ENCODE results near the gene HGF. TPM values are rescaled to one million over a fixed set of nuclear protein-coding genes. Genes with fewer than 3 reads are reported as not detected.

The HGF gene
- total and polyA plus RNA-seq, 2 of the 13 experiments (the other 11 are each of a cell fraction or from before 2014, with no cell fraction given): not detected

DNA sequence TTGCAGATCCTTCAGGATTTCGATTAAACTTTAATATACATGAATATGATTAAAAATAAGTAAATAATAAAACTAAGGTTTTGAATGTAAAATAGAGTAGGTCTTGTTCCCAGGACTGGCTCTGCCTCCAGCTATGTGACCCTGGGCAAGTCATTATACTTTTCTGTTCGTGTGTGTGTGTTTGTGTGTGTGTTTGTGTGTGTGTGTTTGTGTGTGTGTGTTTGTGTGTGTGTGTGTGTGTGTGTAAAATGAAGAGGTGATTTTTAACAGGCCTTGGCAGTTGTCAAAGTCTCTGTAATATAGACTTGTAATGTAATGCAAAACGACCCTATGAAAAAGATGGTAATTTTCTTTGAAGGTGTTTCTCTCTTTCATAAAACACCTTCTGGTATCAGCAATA, 79.2 kb downstream of the HGF start (continued):
- TF ChIP-seq ZFY (CRISPR knock-in tag; IDR thresholded peaks at IDR 0.05): no peak
- no peak for TF ChIP-seq RXRB (CRISPR knock-in tag; IDR thresholded peaks at IDR 0.05; ENCODE audit: borderline replicate concordance)

DNA sequence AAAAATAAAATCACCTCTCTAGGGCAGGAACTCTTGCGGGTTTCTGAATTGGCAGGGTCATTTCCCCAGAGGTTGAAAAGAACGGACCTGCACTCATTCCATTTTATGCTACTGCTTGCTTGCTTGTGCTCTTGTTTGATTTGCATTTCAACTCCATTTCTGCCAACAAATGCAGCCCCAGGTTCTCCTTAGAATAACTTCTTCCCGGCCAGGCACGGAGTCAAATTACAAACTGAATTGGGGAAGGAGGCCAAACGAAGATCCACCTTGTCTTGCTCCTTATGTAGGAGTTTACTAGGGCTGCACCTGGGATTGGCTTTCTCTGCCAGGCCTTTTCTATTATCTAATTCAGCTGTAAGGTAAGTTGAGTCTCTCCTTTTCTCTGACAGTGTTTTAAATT, 79.6 kb downstream of the HGF start:
- in situ Hi-C loops (cut with HindIII; ENCODE audit: extremely low pct_ligation_motif_present, low pct_unique_long_range_greater_than_20kb): no loop called here
- ATAC-seq (no peak), FAIRE-seq (no peak), DNase-seq (ENCODE audit: low spot score) (no peak)
- intact Hi-C loops (cut with micrococcal nuclease; ENCODE audit: unreplicated experiment): no loop called here
- Histone ChIP-seq H3K4me1 (ENCODE audit: insufficient read depth, low read length) (no peaks in the 10 kb centered on the region), H3K4me3 (replicated peaks in 1 of 3; ENCODE audit: insufficient read depth in 1 of 3, low read depth in 2 of 3, low read length in 3 of 3) (no peak overlapping the region), H3K27me3 (ENCODE audit: control insufficient read depth in 1 of 2, insufficient read depth in 2 of 2, low read length in 2 of 2) (no peaks in the 10 kb centered on the region), H3K9me3 (ENCODE audit: low read length) (no peaks in the 10 kb centered on the region), H3K36me3 (replicated peaks in 1 of 2; ENCODE audit: control insufficient read depth in 1 of 2, insufficient read depth in 2 of 2, low read length in 2 of 2) (no peaks in the 10 kb centered on the region), H4K20me1 (ENCODE audit: insufficient read depth, low read length) (no peaks in the 10 kb centered on the region), H3K79me2 (ENCODE audit: insufficient read depth, low read length) (no peaks in the 10 kb centered on the region), H2AFZ (ENCODE audit: low read length) (no peak overlapping the region), H3K4me2 (ENCODE audit: low read depth, low read length) (no peak overlapping the region), H3K9ac (ENCODE audit: insufficient read depth, low read depth, low read length) (no peak overlapping the region), H3K27ac (ENCODE audit: extremely low read length, insufficient read depth, low read length) (no peak overlapping the region)
- no TSS peak for BruUV-seq (replicated peaks)
- POLR2A ChIA-PET: no interaction called here
- 3% methylated on average over 5 of the region's 5 CpGs for WGBS (ENCODE audit: low lambda C conversion rate)
- CTCF ChIA-PET (ENCODE audit: low intra/inter-chr PET ratio, low total read pairs): no interaction called here
- TF ChIP-seq DPF2 (CRISPR knock-in tag; IDR thresholded peaks at IDR 0.05; ENCODE audit: borderline replicate concordance, low read depth) (no peak), ZNF180 (CRISPR knock-in tag; IDR thresholded peaks at IDR 0.05; ENCODE audit: borderline replicate concordance, low read depth) (no peak), ELF1 (CRISPR knock-in tag; IDR thresholded peaks at IDR 0.05) (no peak), ZNF44 (CRISPR knock-in tag; IDR thresholded peaks at IDR 0.05) (no peak), EEA1 (CRISPR knock-in tag; IDR thresholded peaks at IDR 0.05; ENCODE audit: borderline replicate concordance) (no peak), ZNF367 (CRISPR knock-in tag; IDR thresholded peaks at IDR 0.05; ENCODE audit: borderline replicate concordance) (no peak), ZNF841 (CRISPR knock-in tag; IDR thresholded peaks at IDR 0.05; ENCODE audit: borderline replicate concordance) (no peak), ZNF75D (CRISPR knock-in tag; IDR thresholded peaks at IDR 0.05; ENCODE audit: borderline replicate concordance) (no peak), SAP130 (CRISPR knock-in tag; IDR thresholded peaks at IDR 0.05; ENCODE audit: low read depth) (no peak), FOXO1 (CRISPR knock-in tag; IDR thresholded peaks at IDR 0.05) (no peak), SOX13 (IDR thresholded peaks at IDR 0.05) (no peak), SOX13 (CRISPR knock-in tag; conservative IDR thresholded peaks at IDR 0.05 in 1 of 2, IDR thresholded peaks at IDR 0.05 in 1 of 2) (no peak)
- TF ChIP-seq, protein P1, sequence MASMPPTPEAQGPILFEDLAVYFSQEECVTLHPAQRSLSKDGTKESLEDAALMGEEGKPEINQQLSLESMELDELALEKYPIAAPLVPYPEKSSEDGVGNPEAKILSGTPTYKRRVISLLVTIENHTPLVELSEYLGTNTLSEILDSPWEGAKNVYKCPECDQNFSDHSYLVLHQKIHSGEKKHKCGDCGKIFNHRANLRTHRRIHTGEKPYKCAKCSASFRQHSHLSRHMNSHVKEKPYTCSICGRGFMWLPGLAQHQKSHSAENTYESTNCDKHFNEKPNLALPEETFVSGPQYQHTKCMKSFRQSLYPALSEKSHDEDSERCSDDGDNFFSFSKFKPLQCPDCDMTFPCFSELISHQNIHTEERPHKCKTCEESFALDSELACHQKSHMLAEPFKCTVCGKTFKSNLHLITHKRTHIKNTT (CRISPR knock-in tag; IDR thresholded peaks at IDR 0.05): no peak
- TF ChIP-seq, protein P2, sequence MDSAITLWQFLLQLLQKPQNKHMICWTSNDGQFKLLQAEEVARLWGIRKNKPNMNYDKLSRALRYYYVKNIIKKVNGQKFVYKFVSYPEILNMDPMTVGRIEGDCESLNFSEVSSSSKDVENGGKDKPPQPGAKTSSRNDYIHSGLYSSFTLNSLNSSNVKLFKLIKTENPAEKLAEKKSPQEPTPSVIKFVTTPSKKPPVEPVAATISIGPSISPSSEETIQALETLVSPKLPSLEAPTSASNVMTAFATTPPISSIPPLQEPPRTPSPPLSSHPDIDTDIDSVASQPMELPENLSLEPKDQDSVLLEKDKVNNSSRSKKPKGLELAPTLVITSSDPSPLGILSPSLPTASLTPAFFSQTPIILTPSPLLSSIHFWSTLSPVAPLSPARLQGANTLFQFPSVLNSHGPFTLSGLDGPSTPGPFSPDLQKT (CRISPR knock-in tag; IDR thresholded peaks at IDR 0.05; ENCODE audit: borderline replicate concordance): no peak

All from HepG2 (cell line).